SH-SY5Y (cell line): ENCODE measurements around the gene GFER.

ENCODE experiments used
- GATA2 ChIP-seq: IDR thresholded peaks from 2 replicates; pipeline ENCODE4 v1.6.1; 2011; ENCODE audit warnings: mild to moderate bottlenecking, low read depth, low read length
- GATA3 ChIP-seq: IDR thresholded peaks from 2 replicates; pipeline ENCODE4 v1.6.1; 2011; ENCODE audit warnings: low read depth, mild to moderate bottlenecking, low read length, moderate library complexity

DNA sequence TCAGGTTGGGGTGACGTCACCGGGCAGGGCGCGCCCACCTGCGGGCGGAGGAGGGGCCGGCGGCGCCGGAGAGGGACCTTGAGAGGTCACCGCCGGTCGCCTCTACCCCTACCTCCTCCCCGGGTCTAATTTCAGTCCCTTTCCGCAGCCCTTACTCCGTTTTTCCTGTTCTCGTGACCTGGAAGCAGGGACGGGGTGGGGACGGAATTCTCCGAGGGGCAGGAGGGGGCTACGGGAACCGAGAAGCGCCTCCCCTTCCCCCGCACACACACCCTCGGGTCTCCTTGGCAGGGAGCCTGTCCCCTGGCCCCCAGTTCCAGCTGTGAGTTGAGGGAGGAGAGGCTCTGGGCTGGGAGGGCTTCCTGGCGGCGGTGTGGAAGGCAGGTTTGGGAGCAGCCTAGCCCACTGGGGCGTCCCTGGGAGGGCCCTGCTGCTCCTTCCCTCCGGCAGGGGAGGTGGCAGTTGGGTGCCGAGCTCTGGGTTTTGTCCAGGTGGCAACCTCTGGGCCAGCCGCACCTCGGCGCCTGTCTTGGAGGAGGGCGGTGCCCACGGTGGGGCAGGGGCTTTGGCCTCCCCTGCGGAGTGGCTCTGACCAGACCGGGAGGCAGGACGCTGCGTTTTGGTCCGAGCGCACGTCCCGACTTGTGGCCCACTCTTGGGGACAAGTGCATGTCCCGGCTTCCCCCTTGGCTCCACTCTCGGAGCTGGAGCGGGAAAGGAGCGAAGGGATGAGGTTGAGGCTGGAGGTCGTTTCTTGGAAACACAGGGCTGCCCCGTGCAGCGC lies 6.5 kb downstream of the GFER start:
- TF ChIP-seq GATA3 = no peak
- TF ChIP-seq GATA2 = no peak
